Fibroblast of lung (primary cell): ENCODE data around the gene RELA. TPM values are rescaled to one million over a fixed set of nuclear protein-coding genes. Genes with fewer than 3 reads are reported as not detected.

Source experiments
- DNase-seq, 2 donors: peaks; one replicate each; pipeline versions ENCODE4 v3.0.0 to v3.0.0-alpha.2; 2010; ENCODE audit warnings: low read depth in 2 of 2
- H2AFZ ChIP-seq: 2 replicates; pipeline ENCODE4 v1.5.1; 2012; ENCODE audit warnings: low read length, control low read depth, inconsistent platforms
- H3K27ac ChIP-seq: 2 replicates; pipeline ENCODE4 v1.5.1; 2011; ENCODE audit warnings: low read length, control low read depth; ENCODE audit not compliant: insufficient read depth
- H3K27me3 ChIP-seq: 2 replicates; pipeline ENCODE4 v1.5.1; 2011; ENCODE audit warnings: mild to moderate bottlenecking, low read length; ENCODE audit not compliant: control insufficient read depth, insufficient read depth
- H3K36me3 ChIP-seq: 2 replicates; pipeline ENCODE4 v1.5.1; 2011; ENCODE audit warnings: low read length; ENCODE audit not compliant: control insufficient read depth, insufficient read depth
- H3K4me1 ChIP-seq: 2 replicates; pipeline ENCODE4 v1.5.1; 2011; ENCODE audit warnings: low read length; ENCODE audit not compliant: control insufficient read depth, insufficient read depth; ENCODE audit errors: extremely low read depth
- H3K4me2 ChIP-seq: 2 replicates; pipeline ENCODE4 v1.5.1; 2011; ENCODE audit warnings: low read length, control low read depth; ENCODE audit not compliant: insufficient read depth; ENCODE audit errors: extremely low read depth
- H3K4me3 ChIP-seq, 4 experiments: fragments of 200-600 bp in 1 of 4; sonication (generic) in 1 of 4; replicated peaks in 1 of 4; 2 replicates each; pipeline ENCODE4 v1.5.1; 2011 to 2016; ENCODE audit warnings: low read length in 4 of 4, low read depth in 3 of 4, mild to moderate bottlenecking in 3 of 4, control low read depth in 2 of 4, inconsistent platforms in 1 of 4, mixed read lengths in 1 of 4; ENCODE audit not compliant: insufficient read depth in 1 of 4; ENCODE audit errors: control extremely low read depth in 1 of 4
- H3K79me2 ChIP-seq: 2 replicates; pipeline ENCODE4 v1.5.1; 2012; ENCODE audit warnings: mild to moderate bottlenecking, low read length, inconsistent platforms; ENCODE audit not compliant: control insufficient read depth, insufficient read depth
- H3K9ac ChIP-seq: 2 replicates; pipeline ENCODE4 v1.5.1; 2011; ENCODE audit warnings: mild to moderate bottlenecking, low read length, control low read depth; ENCODE audit not compliant: insufficient read depth
- H3K9me3 ChIP-seq: 2 replicates; pipeline ENCODE4 v1.5.1; 2012; ENCODE audit warnings: low read depth, low read length; ENCODE audit not compliant: control insufficient read depth, insufficient read depth
- H4K20me1 ChIP-seq: 2 replicates; pipeline ENCODE4 v1.5.1; 2011; ENCODE audit warnings: low read length; ENCODE audit not compliant: control insufficient read depth, insufficient read depth; ENCODE audit errors: extremely low read depth
- EZH2 ChIP-seq: IDR thresholded peaks from 2 replicates; pipeline ENCODE4 v1.5.1; 2012; ENCODE audit warnings: low read length, control low read depth, mild to moderate bottlenecking; ENCODE audit errors: missing control alignments
- polyA plus RNA-seq, 2 donors: library from polyadenylated mRNA; depleted of rRNA in 1 of 2; stranded (reverse) in 1 of 2; unstranded in 1 of 2; fragments of >200 nt; gene quantifications; 2 replicates each; pipeline ENCODE4 v1.2.1, GENCODE V29; 2011 to 2012; ENCODE audit warnings: missing spikeins in 1 of 2
- total RNA-seq: library from RNA; depleted of rRNA; stranded (reverse); fragments of >200 nt; gene quantifications from 2 replicates; pipeline ENCODE4 v1.2.1, GENCODE V29; 2014
- TF ChIP-seq, protein P1 (sequence below), 2 donors: IDR thresholded peaks in 1 of 2; conservative IDR thresholded peaks in 1 of 2; 1 replicate in 1 of 2; 2 replicates in 1 of 2; pipeline ENCODE4 v1.5.1; 2011 to 2012; ENCODE audit warnings: low read length in 2 of 2, control low read depth in 1 of 2, inconsistent platforms in 1 of 2, low read depth in 1 of 2, mild to moderate bottlenecking in 1 of 2

The RELA gene
- total and polyA plus RNA-seq, 2 donors (not counting 1 experiment from before 2014, with no cell fraction given): 15.7 to 23.0 TPM

DNA sequence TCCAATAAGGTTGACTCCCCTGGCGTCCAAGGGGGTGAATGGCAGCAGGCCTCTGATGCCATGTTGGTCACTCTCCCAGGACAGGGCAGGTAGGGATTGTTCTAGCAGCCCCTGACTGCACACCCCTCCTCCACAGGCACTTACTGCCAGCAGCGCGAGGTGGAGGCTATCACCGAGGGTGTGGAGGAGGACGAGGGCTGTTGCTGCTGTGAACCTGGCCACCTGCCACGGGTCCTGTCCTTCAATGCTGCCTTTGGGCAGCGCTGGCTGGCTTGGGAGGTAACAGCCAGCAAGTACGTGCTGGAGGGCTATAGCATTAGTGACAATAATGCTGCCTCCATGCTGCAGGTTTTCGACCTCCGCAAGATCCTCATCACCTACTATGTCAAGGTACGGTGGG is 32.5 kb downstream of the RELA start:
- no peaks in the 10 kb centered on the region for H3K27me3 ChIP-seq
- no peak for TF ChIP-seq EZH2
- TF ChIP-seq, protein P1, sequence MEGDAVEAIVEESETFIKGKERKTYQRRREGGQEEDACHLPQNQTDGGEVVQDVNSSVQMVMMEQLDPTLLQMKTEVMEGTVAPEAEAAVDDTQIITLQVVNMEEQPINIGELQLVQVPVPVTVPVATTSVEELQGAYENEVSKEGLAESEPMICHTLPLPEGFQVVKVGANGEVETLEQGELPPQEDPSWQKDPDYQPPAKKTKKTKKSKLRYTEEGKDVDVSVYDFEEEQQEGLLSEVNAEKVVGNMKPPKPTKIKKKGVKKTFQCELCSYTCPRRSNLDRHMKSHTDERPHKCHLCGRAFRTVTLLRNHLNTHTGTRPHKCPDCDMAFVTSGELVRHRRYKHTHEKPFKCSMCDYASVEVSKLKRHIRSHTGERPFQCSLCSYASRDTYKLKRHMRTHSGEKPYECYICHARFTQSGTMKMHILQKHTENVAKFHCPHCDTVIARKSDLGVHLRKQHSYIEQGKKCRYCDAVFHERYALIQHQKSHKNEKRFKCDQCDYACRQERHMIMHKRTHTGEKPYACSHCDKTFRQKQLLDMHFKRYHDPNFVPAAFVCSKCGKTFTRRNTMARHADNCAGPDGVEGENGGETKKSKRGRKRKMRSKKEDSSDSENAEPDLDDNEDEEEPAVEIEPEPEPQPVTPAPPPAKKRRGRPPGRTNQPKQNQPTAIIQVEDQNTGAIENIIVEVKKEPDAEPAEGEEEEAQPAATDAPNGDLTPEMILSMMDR (conservative IDR thresholded peaks at IDR 0.05 in 1 of 2, IDR thresholded peaks at IDR 0.05 in 1 of 2; ENCODE audit: low read depth in 1 of 2, low read length in 2 of 2): no peak
- no peaks in the 10 kb centered on the region for H3K9me3 ChIP-seq
- no peaks in the 10 kb centered on the region for H4K20me1 ChIP-seq
- no peaks in the 10 kb centered on the region for H3K79me2 ChIP-seq
- no peak overlapping the region for H2AFZ ChIP-seq
- no peak for DNase-seq
- no peak overlapping the region for H3K4me2 ChIP-seq
- no peak overlapping the region for H3K27ac ChIP-seq
- no peaks in the 10 kb centered on the region for H3K4me1 ChIP-seq
- peaks cover 51% of the 10 kb centered on the region for H3K36me3 ChIP-seq
- H3K4me3 ChIP-seq: no peak overlapping the region
- no peak overlapping the region for H3K9ac ChIP-seq

DNA sequence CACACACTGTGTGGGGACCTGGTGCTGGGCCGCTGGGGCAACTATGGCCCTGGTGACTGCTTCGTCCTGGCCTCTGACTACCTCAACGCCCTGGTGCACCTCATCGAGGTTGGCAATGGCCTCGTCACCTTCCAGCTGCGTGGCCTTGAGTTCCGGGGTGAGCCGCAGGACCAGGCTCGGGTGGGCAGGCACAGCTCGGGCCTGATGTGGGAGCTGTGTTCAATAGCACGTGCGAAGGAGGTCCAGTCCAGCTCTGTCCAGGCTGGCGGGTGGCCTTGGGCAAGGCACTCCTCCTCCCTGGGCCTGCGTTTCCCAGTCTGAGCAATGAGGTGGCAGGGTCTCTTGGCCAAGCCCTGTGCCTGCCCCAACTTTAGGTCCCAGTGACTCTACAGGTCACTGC is 33.1 kb downstream of the RELA start:
- H3K4me3 ChIP-seq: no peak overlapping the region
- peaks cover 45% of the 10 kb centered on the region for H3K36me3 ChIP-seq
- H3K4me1 ChIP-seq: no peaks in the 10 kb centered on the region
- no peaks in the 10 kb centered on the region for H3K79me2 ChIP-seq
- H4K20me1 ChIP-seq: no peaks in the 10 kb centered on the region
- no peak overlapping the region for H3K9ac ChIP-seq
- no peak overlapping the region for H3K4me2 ChIP-seq
- H3K9me3 ChIP-seq: no peaks in the 10 kb centered on the region
- H2AFZ ChIP-seq: no peak overlapping the region
- no peak for DNase-seq
- no peak overlapping the region for H3K27ac ChIP-seq
- TF ChIP-seq EZH2: no peak
- TF ChIP-seq, protein P1 (conservative IDR thresholded peaks at IDR 0.05 in 1 of 2, IDR thresholded peaks at IDR 0.05 in 1 of 2; ENCODE audit: low read depth in 1 of 2, low read length in 2 of 2): no peak
- no peaks in the 10 kb centered on the region for H3K27me3 ChIP-seq

GRCh38 chr11:65627202-65627601 is 35.5 kb downstream of the RELA start:
- Histone ChIP-seq H3K79me2 (no peaks in the 10 kb centered on the region), H4K20me1 (no peaks in the 10 kb centered on the region), H3K4me1 (no peaks in the 10 kb centered on the region), H3K9ac (no peak overlapping the region), H3K36me3 (peaks cover 33% of the 10 kb centered on the region), H3K27me3 (no peaks in the 10 kb centered on the region), H3K27ac (no peak overlapping the region), H3K9me3 (no peaks in the 10 kb centered on the region), H2AFZ (no peak overlapping the region), H3K4me2 (no peak overlapping the region), H3K4me3 (no peak overlapping the region)
- no peak for DNase-seq
- TF ChIP-seq, protein P1 (conservative IDR thresholded peaks at IDR 0.05 in 1 of 2, IDR thresholded peaks at IDR 0.05 in 1 of 2; ENCODE audit: low read depth in 1 of 2, low read length in 2 of 2): no peak
- TF ChIP-seq EZH2: no peak
